ENCODE data around the gene OGA.

The OGA gene

GRCh38 chr10:101818119-101818871 is at the start of gene OGA:
Gene OGA, minus strand, starts transcription at chr10:101818444. Its CDS starts 422 bp downstream, at chr10:101818022.
- Mint-ChIP-seq H3K4me1 (peaks cover 43% of the 10 kb centered on the region), H3K27me3 (no peaks in the 10 kb centered on the region), H3K4me3 (peak within 1 kb of the TSS; percentile 99), H3K27ac (peak within 1 kb of the TSS; percentile 100), H3K36me3 (peaks cover 4% of the 10 kb centered on the region), H3K9me3 (no peaks in the 10 kb centered on the region)

GRCh38 chr10:101867931-101868330 is 49.7 kb upstream of the OGA start:
- no peak overlapping the region for H3K27ac Mint-ChIP-seq
- no peaks in the 10 kb centered on the region for H3K27me3 Mint-ChIP-seq
- no peaks in the 10 kb centered on the region for H3K9me3 Mint-ChIP-seq
- peaks cover 20% of the 10 kb centered on the region for H3K36me3 Mint-ChIP-seq
- no peak overlapping the region for H3K4me3 Mint-ChIP-seq
- H3K4me1 Mint-ChIP-seq = no peaks in the 10 kb centered on the region

DNA sequence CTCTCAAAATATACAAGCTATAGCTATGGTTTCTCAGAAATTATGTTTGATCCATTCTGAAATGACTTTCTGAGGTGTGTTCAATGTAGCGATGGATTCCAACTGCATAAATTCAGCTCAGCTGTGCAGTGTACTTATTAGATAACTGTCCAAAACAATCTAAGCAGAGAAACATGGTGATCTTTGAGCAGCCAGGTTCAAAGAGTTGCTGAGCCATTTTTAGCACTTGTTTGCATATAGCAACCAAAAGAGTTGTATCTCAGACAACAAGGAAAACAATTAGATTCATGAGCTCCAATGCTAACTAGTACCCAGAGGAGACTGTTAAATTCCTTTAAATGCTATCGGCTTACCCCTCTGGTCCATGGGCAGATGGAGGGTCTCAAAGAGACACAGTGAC is 41.3 kb upstream of the OGA start:
- no peaks in the 10 kb centered on the region for H3K4me1 Mint-ChIP-seq
- H3K36me3 Mint-ChIP-seq = peaks cover 26% of the 10 kb centered on the region
- H3K27me3 Mint-ChIP-seq = no peaks in the 10 kb centered on the region
- H3K27ac Mint-ChIP-seq = no peak overlapping the region
- H3K9me3 Mint-ChIP-seq = no peaks in the 10 kb centered on the region
- no peak overlapping the region for H3K4me3 Mint-ChIP-seq

DNA sequence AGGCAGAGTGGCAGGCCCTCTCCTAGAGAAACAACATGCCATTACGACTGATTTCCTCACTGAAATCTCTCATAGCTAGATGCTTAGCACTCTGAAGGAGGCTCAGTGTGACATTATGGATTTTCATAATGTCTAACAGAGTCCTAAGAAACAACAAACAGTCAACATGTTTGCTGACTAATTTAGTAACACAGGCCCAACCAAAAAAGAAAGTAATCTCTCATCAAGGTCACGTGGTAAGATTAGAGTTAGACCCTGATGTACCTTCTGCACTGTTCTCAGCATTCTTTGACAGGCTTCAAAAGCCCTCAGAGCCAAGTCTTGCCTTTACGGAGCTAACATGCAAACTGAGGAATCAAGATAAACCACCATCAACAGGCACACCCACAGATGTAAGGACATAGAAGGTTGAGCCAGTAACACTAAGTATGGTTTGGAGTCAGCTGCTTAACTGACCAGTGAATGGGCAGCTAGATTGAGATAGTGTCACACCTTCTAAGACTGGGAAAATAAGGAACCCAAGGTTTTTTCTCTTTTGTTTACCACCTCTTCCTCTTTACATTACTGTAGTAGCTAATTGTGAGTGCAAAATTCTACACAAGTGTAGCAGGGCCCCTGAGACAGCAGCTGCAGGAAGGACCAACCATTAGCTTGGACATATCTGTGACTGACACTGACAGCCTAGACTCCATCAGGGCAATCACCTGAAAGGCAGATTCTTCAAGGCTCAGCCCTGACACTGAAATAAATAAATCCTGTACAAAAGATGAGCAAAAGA is 40.7 kb upstream of the OGA start:
- Mint-ChIP-seq H3K27me3 (no peaks in the 10 kb centered on the region), H3K9me3 (no peaks in the 10 kb centered on the region), H3K27ac (peak overlapping the region; percentile 68), H3K4me3 (no peak overlapping the region), H3K4me1 (no peaks in the 10 kb centered on the region), H3K36me3 (peaks cover 22% of the 10 kb centered on the region)

- Mint-ChIP-seq H3K9me3 (no peaks in the 10 kb centered on the region), H3K4me1 (no peaks in the 10 kb centered on the region), H3K36me3 (peaks cover 19% of the 10 kb centered on the region), H3K4me3 (no peak overlapping the region), H3K27me3 (no peaks in the 10 kb centered on the region), H3K27ac (no peak overlapping the region)
Measured at GRCh38 chr10:101857802-101858476, 39.7 kb upstream of the OGA start.

DNA sequence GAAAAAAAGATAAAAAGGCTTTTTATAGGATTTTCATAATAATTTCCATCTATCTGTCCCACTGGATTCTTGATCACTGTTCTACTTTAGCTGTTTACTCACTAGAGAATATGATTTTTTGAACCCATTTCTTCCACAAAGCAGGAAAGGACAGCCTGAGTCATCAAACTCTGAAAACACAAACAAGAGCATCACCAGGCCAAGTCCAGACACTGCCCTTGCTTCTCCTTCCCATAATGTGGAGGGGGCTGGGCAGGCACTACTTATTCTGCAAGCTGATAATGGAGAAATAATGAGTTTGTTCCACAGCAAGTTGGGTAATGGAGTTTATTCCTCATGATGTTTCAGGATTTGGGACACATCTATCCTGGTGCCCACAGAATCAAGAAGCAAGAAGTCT is 38.4 kb upstream of the OGA start:
- no peak overlapping the region for H3K27ac Mint-ChIP-seq
- H3K4me3 Mint-ChIP-seq = no peak overlapping the region
- no peaks in the 10 kb centered on the region for H3K9me3 Mint-ChIP-seq
- H3K27me3 Mint-ChIP-seq = no peaks in the 10 kb centered on the region
- H3K4me1 Mint-ChIP-seq = no peaks in the 10 kb centered on the region
- peaks cover 16% of the 10 kb centered on the region for H3K36me3 Mint-ChIP-seq

GRCh38 chr10:101851411-101852116 is 33.3 kb upstream of the OGA start:
- no peaks in the 10 kb centered on the region for H3K9me3 Mint-ChIP-seq
- peaks cover 6% of the 10 kb centered on the region for H3K36me3 Mint-ChIP-seq
- no peaks in the 10 kb centered on the region for H3K27me3 Mint-ChIP-seq
- H3K4me1 Mint-ChIP-seq = no peaks in the 10 kb centered on the region
- no peak overlapping the region for H3K27ac Mint-ChIP-seq
- H3K4me3 Mint-ChIP-seq = no peak overlapping the region

DNA sequence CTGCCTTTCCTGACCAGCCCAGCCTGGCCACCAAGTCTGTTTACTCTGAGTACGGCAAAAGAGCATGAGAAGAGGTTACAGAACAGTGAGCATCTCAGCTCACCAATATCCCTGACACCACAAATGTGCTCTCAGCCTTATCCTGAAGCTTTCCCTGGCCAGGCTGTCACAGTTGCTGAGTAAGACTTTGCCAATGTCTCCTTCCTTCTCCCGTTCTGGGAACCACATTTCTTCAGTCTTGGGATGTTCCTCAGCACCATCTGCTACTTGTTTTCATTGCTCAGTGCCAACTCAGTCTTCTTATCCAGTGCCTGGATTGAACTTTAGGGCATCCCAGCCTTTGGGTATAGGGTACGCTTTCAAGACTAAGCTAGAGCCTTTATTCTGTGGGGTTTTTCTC is 32.5 kb upstream of the OGA start:
- no peaks in the 10 kb centered on the region for H3K27me3 Mint-ChIP-seq
- no peak overlapping the region for H3K4me3 Mint-ChIP-seq
- H3K4me1 Mint-ChIP-seq = no peaks in the 10 kb centered on the region
- H3K9me3 Mint-ChIP-seq = no peaks in the 10 kb centered on the region
- peaks cover 7% of the 10 kb centered on the region for H3K36me3 Mint-ChIP-seq
- no peak overlapping the region for H3K27ac Mint-ChIP-seq

- no peak overlapping the region for H3K4me3 Mint-ChIP-seq
- no peaks in the 10 kb centered on the region for H3K27me3 Mint-ChIP-seq
- H3K27ac Mint-ChIP-seq = no peak overlapping the region
- H3K9me3 Mint-ChIP-seq = no peaks in the 10 kb centered on the region
- peaks cover 16% of the 10 kb centered on the region for H3K4me1 Mint-ChIP-seq
- peaks cover 7% of the 10 kb centered on the region for H3K36me3 Mint-ChIP-seq
Measured at GRCh38 chr10:101848894-101849351, 30.7 kb upstream of the OGA start.

- H3K27me3 Mint-ChIP-seq = no peaks in the 10 kb centered on the region
- peaks cover 7% of the 10 kb centered on the region for H3K36me3 Mint-ChIP-seq
- H3K27ac Mint-ChIP-seq = no peak overlapping the region
- no peaks in the 10 kb centered on the region for H3K9me3 Mint-ChIP-seq
- H3K4me3 Mint-ChIP-seq = no peak overlapping the region
- peaks cover 17% of the 10 kb centered on the region for H3K4me1 Mint-ChIP-seq
Measured at GRCh38 chr10:101848408-101848807, 30.2 kb upstream of the OGA start.

DNA sequence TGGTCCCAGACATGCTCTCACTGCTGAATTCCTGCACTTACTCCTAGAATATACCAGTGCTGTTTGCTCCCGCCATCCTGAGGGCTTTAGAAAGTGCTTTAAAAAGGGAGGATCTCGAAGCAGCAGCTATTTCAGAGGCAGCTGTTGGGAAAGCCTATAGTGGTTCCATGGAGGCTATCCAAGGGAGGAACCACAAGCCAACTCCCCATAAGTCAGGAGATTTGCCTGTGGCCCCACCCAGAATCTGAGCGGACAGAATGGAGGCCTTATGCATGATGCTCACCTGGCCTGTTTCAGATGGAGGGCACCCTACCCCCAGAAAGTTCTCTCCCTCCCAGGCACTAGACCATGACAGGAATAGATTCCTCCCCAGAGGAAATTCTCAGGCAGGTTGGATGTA is 27.6 kb upstream of the OGA start:
- Mint-ChIP-seq H3K27ac (no peak overlapping the region), H3K4me3 (no peak overlapping the region), H3K9me3 (no peaks in the 10 kb centered on the region), H3K36me3 (peaks cover 7% of the 10 kb centered on the region), H3K4me1 (peaks cover 41% of the 10 kb centered on the region), H3K27me3 (no peaks in the 10 kb centered on the region)

DNA sequence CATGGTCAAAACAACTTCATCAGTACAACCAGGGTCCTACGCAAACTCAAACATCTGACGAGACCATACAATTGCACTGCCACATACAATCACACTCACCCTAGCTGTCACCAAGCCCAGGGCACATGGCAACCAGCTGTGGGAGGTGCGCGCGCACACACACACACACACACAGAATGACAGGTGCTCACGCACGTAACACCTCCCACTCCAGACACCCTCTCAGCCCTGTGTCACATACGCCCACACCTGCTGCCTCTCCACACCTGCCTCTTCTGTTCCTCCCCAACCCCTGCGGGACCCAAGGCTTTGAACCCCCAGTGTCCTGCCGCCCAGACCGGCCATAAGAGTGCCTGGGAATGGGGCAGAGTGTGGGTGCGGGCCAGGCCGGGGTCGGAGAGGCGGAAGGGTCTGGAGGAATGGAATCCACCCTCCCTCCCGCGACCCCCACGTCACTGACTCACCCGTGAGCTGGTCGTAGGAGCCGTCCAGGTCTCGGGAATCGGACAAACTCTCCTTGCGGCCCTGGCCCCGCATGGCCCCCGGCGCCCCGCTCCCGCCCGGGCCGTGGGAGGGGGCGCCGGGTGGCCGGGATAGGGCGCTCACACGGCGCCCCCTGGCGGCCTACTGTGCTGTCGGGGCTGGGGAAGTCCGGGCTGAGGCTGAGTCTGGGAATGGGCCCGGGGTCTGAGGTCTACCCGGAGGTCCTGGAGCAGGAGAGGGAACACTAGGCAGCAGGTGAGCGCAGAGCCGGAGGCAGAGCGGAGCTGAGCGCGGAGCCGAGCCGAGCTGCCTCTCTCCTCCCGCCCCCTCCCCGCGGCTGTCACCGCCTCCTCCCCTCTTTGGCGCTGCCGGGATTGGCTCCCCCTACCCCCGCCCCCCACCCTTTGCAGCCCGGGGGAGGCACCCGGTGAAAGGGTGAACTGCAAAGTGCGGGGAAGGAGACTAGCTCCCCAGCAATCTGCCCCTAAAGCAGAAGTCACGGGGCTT is 25.1 kb upstream of the OGA start, which contains the start of gene KCNIP2:
KCNIP2 (minus strand) TSS at position 769 of the 990 bp plus-strand sequence; CDS start at position 537, 232 bp downstream.
- Mint-ChIP-seq H3K9me3 (no peaks in the 10 kb centered on the region), H3K4me3 (peak within 1 kb of the TSS; percentile 77), H3K27ac (peak within 1 kb of the TSS; percentile 46), H3K36me3 (peaks cover 6% of the 10 kb centered on the region), H3K4me1 (peaks cover 55% of the 10 kb centered on the region), H3K27me3 (no peaks in the 10 kb centered on the region)

DNA sequence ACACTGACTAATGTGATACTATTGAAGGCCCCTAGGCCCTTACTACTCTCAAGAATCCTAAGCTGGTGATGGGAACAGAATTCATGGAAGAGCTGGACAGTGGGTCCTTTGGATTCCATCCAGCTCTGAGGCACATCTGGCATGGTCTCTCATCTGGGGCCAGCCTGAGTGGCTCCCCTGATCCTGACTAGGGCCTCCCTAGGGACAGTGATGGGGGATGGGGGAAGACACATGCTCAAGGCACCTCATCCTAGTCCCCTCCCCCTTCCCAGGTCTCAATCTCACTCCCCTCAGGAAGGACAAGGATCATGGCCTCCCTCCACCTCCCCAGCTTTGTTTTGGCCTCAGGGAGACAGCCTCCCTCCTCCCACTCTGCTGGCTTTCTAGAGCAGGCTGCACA is 23.6 kb upstream of the OGA start:
- Mint-ChIP-seq H3K4me3 (peak overlapping the region; percentile 89), H3K9me3 (no peaks in the 10 kb centered on the region), H3K4me1 (peaks cover 55% of the 10 kb centered on the region), H3K27ac (no peak overlapping the region), H3K36me3 (peaks cover 2% of the 10 kb centered on the region), H3K27me3 (no peaks in the 10 kb centered on the region)

DNA sequence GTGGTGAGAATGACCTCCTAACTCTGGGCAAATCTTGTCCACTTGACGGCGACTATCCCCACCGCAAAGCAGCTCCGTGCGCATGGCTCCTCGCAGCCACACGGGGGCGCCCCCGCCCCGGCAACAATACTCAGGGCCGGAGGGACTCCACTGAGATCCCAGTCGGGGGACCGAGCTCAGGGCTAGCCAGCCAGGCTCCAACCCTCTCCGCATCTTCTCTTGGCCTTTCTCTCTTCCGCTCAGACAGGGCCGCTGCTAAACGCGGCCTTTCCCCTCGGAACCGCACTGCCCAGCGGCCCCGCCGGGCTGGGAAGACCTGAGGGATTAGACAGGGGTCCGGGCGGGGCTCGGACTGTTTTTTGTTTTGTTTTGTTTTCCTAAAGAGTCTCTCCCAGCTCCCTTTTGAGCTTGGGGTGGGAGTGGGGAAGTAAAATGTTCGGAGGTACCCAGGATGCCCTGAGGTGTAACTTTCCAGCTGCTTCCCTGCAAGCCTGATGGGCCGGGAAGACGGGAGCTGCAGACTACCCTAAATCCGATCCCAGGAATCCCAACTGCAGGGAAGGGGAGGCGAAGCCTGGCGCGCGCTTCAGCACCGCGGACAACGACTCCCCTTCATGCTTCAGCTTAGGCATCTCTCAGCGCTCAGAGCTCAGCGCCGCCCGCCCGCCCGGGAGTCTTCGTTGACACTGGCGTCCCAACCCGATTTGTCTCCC is 22.7 kb upstream of the OGA start:
- H3K27me3 Mint-ChIP-seq = no peaks in the 10 kb centered on the region
- H3K9me3 Mint-ChIP-seq = no peaks in the 10 kb centered on the region
- H3K36me3 Mint-ChIP-seq = no peaks in the 10 kb centered on the region
- peak overlapping the region; percentile 72 for H3K27ac Mint-ChIP-seq
- peak overlapping the region; percentile 89 for H3K4me3 Mint-ChIP-seq
- H3K4me1 Mint-ChIP-seq = peaks cover 58% of the 10 kb centered on the region

Data from activated naive CD4-positive, alpha-beta T cell treated with anti-CD3 and anti-CD28 coated beads, Interleukin-2, amount 50 U/mL, for 24 hours (primary cell).